HG03280 (cell line): ENCODE data around the gene PALD1.
"Not testable (repeated sequence)": the region's sequence is repeated elsewhere in the genome, so short reads cannot be mapped to it uniquely, and the experiment has no call there.

Source experiments
- ATAC-seq: cut with Tn5 transposase; IDR thresholded peaks from one replicate; pipeline ENCODE4 v1.9.1; 2021; ENCODE audit warnings: mild to moderate bottlenecking, moderate library complexity; ENCODE audit not compliant: unreplicated experiment

The PALD1 gene

GRCh38 chr10:70568781-70569495, 90.4 kb downstream of the PALD1 start:
- no peak for ATAC-seq

GRCh38 chr10:70571236-70571635, 92.7 kb downstream of the PALD1 start:
- no peak for ATAC-seq

- no peak for ATAC-seq
Measured at GRCh38 chr10:70571636-70572439, 93.3 kb downstream of the PALD1 start.

- ATAC-seq = no peak
Measured at GRCh38 chr10:70573599-70574506, 95.3 kb downstream of the PALD1 start.

GRCh38 chr10:70575486-70575873, 96.9 kb downstream of the PALD1 start:
- ATAC-seq = no peak

GRCh38 chr10:70575874-70576802, 97.6 kb downstream of the PALD1 start:
- ATAC-seq = peak; percentile 49

- peak; percentile 2 for ATAC-seq
Measured at GRCh38 chr10:70576803-70577517, 98.4 kb downstream of the PALD1 start.

- peak; percentile 36 for ATAC-seq
Measured at GRCh38 chr10:70578371-70578947, 99.9 kb downstream of the PALD1 start.

- no peak for ATAC-seq
Measured at GRCh38 chr10:70579234-70580002, 100.9 kb downstream of the PALD1 start.

- not testable (repeated sequence) for ATAC-seq
Measured at GRCh38 chr10:70581176-70581575, 102.6 kb downstream of the PALD1 start.

- no peak for ATAC-seq
Measured at GRCh38 chr10:70582793-70583668, 104.5 kb downstream of the PALD1 start.

- ATAC-seq = no peak
Measured at GRCh38 chr10:70583669-70584037, 105.1 kb downstream of the PALD1 start.

- ATAC-seq = no peak
Measured at GRCh38 chr10:70584366-70584765, 105.8 kb downstream of the PALD1 start.

GRCh38 chr10:70584909-70585544, 106.5 kb downstream of the PALD1 start:
- no peak for ATAC-seq

GRCh38 chr10:70585578-70586169, 107.1 kb downstream of the PALD1 start:
- ATAC-seq = no peak

- no peak for ATAC-seq
Measured at GRCh38 chr10:70586348-70586930, 107.9 kb downstream of the PALD1 start.
